GM21717 (cell line): Measurements from ENCODE around the gene GBA2.
A peak's percentile ranks its signal among the peaks of the same experiment; 100 is the strongest.

Experiments used
- ATAC-seq: cut with Tn5 transposase; IDR thresholded peaks from one replicate; pipeline ENCODE4 v1.9.1; 2021; ENCODE audit warnings: mild to moderate bottlenecking, moderate library complexity; ENCODE audit not compliant: unreplicated experiment

GBA2 gene

DNA sequence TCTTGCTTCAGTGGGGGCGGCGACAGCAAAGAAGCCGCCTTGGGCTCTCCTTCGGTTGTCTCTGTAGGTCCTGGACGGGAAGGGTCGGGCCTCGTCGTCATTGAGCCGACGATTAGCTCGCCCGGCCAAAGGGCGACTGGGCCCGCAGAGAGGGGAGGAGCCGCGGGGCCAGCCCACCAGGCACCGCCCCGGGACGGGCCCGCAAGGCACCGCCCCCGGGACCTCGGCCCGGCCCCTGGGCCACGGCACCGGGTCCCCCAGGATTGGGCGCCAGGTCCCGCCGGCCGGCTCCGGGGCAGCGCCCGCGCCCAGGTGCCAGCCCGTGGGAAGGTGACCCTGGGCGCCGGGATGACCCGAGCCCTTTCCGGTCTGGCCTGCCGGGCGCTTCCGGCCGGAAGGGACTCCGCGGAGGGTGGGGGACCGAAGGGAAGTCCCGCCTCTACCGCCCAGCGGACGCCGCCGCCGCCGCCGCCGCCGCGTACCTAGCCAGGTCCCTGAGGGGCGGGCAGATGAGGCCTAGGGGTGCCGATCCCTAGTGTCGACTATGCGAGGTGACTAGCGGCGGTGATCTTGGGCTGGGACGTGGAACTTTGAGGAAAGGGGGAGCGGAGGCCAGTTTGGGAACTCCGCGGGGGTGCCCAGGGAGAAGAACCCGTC is at the start of gene GBA2, which contains the start of gene RGP1:
TSS of gene GBA2 (minus strand) at position 371 of the 657 bp plus-strand sequence. CDS start 524 bp downstream, outside the sequence.
TSS of gene RGP1 (plus strand) at position 430 of the 657 bp plus-strand sequence. CDS start 469 bp downstream, outside the sequence.
- ATAC-seq = peak; percentile 71

DNA sequence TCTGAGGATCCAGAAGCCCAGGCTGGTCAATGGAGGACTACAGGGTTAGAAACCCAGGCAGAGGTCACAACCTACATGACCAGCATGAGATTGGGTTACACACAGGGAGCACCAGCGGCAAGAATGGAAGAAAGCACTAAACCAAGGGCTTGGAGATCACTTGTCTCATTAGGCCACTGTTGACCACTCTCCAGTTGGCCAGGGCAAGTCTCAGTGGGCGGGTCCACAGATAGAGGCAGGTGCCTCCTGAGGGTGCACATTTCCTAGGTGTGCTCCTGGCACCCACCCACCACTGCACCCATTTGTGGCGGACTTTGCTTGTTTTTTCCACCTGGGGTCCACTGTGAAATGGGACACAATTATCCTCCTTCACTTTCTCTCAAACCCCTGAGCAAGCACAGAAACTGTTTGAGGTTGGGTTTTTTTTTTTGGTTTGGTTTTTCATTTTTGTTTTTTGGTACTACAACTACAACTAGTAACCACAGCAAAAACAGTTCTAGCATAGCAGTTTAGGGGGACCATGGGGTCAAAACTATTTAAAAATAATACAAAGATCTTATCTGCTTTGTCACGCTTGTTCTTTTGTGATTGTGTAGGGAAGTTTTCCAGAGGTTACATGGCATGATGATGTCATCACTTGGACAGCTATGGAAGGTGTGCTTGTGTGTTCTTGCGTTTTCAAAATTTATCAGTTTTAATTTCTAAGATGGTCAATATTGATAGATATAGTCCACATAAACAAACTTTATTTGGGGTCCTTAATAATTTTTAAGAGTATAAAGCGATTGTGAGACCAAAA is 48.5 kb upstream of the GBA2 start:
- no peak for ATAC-seq

DNA sequence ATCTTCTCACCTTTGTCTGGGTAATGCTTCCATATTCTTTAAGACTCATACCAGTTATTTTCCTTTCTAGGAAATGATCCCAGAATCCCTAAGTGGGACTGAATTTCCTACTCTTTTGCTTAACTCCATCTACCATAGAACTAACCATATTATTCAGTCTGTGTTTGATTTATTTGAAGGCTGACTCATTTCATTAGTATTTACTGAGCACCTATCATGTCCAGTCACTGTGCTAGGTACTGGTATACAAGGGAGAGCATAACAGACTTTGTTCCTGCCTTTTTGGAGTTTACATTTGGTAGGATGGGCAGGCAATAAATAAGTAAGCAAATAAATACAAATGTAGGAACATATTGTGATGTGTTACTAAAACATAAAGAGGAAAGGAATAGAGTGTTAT is 46.7 kb upstream of the GBA2 start:
- ATAC-seq = no peak

DNA sequence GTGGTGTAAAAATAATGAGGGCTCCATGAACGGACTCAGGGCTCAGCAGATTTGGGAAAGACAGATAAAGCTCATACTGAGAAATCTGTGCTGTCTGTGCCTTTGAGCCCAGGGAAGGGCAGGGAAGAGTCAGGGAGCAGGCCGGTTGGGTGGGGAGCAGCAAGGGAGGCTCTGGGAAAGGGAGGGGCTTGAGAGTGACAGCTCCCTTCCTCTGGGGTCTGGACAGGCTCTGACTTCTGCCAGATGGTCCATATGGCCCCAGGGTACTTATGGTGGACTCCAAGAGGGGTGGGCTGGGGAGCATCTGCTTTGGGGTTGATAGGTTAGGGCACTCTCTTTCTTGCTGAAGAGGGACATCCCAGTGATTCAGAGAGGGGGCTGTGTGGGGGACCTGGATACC is 44.4 kb upstream of the GBA2 start:
- no peak for ATAC-seq

DNA sequence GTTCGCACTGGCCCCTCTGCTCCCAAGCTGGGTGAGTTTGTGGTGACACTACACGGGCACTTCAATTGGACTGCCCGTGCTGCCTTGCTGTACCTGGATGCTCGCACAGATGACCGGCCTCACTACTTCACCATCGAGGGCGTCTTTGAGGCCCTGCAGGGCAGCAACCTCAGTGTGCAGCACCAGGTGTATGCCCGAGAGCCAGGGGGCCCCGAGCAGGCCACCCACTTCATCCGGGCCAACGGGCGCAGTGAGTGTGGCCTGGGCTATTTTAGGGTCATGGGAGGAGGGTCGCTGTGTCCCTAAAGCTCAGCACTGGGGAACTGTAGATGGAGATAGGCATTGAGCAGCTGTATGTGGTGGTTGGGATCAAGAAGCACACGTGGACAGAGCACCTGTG is 43.8 kb upstream of the GBA2 start:
- no peak for ATAC-seq

DNA sequence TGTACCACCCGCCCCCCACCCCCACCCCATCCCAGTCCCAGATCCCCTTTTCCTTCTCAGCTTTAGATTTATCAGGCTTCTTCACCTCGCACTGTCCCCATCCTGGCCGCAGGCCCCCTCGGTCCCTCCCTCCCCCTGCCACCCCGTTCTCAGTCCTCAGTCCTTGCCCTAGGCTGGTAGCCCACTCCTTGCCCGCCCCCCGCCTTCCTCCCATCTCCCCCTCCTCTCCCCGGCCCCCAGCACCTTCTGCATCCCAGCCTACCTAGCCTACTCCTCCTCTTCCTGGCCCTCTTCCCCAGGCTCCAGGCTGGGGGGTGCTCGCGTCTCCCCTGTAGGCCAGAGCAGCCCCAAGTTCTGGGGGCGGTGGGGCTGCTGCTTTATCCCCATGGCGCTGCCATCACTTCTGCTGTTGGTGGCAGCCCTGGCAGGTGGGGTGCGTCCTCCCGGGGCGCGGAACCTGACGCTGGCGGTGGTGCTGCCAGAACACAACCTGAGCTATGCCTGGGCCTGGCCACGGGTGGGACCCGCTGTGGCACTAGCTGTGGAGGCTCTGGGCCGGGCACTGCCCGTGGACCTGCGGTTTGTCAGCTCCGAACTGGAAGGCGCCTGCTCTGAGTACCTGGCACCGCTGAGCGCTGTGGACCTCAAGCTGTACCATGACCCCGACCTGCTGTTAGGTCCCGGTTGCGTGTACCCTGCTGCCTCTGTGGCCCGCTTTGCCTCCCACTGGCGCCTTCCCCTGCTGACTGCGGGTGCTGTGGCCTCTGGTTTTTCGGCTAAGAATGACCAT is 43.2 kb upstream of the GBA2 start:
- no peak for ATAC-seq

DNA sequence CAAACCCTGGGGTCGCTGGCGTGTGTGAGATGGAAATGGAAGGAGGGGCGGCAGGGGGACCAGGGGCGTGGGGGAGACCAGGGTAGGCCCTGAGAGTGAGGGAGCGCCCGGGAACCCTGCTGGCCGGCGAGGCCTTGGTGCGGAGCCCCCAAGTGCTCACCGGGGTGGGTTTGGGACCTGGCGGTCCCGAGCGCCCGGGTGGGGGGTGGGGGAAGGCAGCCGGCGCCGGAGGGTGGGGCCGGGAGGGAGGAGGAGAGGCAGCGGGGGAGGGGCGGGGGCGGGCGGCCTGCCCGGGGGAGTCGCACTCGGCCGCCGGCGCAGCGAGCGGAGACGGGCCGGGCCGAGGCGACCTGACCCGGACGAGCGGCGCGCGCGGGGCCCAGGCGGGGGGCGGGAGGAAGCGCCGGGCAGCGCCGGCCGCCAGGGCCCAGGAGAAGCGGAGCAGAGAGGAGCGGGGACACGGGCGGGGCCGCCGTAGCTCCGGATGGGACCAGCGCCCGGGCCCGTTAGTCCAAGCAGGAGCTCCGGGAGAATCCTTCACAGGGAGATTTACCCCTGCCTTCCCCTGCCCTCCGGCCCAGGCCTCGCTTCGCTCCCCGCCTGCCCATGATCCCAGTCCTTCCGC is 42.4 kb upstream of the GBA2 start, which contains the start of gene NPR2:
TSS of gene NPR2 (plus strand) at position 295 of the 625 bp plus-strand sequence. CDS start 818 bp downstream, outside the sequence.
- ATAC-seq = no peak

DNA sequence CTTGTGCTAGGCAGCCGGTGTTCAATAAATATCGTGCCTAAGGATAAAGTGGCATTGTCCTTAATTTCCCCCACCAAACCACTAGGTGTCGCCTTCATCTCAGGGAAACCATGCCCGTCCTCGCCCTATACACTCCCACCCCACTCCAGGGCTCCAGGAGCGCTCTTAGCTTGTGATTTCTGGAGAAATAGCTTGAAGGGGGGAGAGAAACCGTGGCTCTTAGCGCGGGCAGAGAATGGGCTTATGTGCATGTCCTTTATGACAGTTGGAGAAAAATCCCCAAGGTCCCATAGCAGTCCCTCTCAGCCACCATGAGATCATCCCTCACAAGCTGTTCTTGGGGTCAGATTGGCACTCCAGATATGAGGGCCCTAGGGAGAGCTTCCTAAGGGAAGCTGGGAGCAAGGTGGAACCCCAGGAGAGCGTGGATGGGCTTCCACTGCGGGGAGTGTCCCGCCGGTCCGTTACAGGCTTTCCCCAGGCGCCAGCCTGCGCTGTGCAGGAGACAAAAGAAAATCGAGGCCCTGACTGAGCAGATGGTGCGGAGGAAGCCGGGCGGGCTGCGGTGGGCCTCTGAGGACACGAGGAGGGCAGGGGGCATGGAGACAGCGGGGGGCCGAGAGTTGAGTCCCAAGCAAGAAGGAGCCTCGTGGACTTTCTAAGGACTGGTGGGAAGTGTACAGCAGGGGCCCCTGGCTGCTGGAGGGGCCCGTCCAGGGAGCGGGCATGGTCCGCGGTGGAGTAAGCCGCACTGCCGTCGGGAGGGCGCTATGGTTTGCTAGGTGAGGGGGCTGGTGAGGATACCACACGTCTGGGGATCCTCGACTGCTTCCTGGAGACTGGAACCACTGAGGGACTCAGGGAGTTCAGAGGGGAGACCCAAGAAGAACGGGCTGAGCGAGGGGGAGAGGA is 41.6 kb upstream of the GBA2 start:
- ATAC-seq = no peak

DNA sequence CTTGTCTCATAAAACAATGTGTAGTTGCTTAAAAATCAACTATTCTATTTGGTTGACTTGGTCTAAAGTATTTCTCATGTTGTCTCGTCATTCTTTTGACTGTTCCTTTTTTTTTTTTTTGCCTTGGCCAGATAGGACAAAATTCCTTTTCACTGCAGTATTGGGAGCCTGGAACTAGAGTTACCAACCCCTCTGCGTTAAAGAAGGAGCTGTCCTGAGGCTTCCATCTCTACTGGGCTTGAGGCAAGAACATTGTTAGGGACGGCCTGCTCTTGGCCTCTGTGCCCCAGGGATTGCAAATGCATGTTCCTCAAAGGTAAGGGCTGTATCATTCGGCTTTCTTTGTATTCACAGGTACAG is 41.0 kb upstream of the GBA2 start:
- no peak for ATAC-seq

DNA sequence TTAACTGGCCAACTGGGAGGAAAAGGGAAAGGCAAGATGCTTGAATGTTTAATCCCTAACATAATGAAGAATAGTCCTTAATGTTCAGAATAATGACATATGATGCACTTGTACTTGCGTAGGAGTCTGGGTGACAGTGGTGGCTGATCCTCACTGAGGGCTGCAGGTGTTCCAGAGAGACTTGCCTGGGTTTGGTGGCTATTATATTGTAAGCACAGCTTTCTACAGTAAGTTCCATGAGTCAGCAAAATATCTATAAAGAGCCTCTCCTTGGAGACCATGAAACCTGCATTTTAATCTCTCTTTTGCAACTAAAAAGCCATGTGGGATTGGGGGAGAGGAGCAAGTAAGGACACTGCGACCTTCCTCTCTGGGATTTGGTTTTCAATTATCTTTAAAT is 40.5 kb upstream of the GBA2 start:
- no peak for ATAC-seq

DNA sequence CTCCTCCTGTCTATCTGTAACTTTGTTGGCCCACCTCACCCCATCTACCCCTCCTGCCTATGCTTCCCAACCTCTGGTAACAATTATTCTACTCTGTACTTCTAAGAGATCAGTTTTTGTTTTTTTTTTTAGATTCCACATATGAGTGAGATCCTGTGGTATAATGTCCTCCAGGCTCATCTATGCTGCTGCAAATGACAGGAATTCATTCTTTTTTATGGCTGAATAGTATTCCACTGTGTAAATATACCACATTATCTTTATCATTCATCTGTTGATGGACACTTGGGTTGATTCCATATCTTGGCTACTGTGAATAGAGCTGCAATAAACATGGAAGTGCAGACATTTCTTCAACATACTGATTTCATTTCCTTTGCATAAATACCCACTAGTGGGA is 34.4 kb upstream of the GBA2 start:
- ATAC-seq = no peak

DNA sequence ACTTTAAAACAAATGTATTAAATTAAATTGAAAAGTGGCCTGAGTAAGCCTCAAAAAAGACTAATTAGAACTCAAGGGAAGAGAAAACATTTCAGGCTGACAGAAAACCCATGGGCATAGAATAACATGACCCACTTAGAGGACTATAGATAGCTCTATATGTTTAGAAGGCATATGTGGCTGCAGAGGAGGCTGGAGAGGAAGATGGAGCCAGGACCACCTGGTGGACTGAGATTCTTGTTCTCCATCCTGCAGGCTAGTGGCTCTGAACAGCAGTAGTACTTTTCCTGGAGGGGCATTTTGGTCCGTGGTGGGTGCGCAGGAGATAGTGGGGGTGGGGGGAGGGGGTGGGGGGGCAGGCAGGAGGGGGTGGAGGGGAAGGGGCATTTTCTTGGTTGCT is 32.0 kb upstream of the GBA2 start:
- no peak for ATAC-seq

DNA sequence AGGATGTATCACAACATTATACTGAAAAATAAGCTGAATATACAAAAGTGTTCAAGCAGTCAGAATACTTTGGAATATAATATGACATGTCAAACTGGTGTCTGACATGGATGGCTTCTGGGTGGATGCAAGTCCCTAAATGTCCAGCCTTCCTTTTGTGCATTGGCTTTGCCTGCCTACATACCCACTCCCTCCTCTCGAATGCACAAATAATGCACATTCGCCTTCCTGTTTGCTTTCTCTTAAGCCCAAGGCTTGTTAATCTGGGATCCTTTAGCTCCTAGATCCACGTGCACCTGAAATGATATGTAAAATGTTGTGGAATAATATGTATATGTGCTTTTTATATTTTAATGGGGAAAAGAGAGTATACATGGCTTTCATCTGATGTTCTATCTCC is 29.5 kb upstream of the GBA2 start:
- ATAC-seq = no peak

DNA sequence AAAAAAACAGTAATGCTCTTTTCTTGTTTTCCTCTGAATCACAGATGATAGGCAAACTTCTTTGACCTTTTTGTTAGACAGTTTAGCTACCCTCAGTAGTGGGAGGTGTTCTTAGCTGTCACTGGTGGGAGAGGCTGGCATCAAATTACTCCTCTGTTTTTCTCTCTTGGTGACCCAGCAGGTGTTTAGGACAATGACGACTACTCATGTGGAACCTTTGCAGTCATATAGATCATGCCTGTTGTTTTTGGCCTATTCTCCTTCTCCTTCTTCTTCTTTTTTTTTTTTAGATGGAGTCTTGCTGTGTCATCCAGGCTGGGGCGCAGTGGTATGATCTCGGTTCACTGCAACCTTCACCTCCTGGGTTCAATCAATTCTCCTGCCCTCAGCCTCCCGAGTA is 27.0 kb upstream of the GBA2 start:
- ATAC-seq = no peak

DNA sequence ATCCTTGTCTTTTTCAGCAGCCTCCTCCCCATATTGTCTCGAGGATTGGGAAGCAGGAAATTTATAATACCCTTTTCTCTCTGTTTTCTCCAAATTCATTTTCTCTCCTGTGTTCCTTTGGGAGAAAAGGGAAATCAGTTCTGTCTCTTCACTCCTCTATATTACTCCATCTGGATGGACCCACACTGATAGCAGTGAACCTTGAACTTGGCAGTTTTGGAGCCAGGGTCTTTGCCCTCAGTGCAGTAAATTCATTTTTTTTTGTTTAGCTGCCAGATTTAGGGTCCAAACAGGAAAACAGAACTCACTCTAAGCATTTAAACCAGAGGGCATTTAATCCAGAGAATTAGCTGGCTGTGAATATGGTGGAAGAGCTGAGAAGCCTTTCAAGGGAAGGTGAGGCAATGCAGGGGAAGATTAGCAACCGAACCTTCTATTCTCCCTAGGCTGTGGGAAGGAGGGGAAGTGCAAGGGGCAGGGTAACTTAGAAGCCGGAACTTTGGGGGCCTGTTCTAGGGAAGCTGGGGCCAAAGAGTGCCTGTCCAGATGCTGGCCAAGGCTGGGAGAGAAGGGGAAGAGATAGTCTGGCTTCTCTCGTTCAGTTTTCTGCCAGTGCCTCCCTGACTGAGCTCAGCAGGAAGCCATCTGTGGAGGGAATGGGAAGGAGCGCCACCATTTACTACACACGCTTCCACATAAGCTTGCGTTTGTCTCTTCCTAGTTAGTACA is 26.0 kb upstream of the GBA2 start:
- no peak for ATAC-seq

DNA sequence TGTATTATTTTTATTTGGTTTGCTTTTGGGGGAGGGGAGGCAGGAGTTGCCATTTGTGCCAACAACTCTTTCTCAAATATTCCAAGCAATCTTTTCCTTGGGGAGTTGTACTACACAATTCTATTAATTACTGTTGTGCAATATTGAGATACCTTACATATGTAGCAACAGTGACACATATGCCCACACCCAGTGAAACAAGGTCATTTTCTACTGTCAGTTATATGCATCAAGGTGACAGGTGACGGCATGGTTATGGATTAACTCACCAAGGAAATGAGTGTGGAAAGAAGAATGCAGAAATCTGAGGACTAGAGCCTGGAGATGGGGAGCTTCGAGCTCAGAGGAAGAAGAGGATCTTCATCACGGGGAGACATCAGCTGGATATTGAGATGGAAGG is 22.9 kb upstream of the GBA2 start:
- ATAC-seq = no peak

DNA sequence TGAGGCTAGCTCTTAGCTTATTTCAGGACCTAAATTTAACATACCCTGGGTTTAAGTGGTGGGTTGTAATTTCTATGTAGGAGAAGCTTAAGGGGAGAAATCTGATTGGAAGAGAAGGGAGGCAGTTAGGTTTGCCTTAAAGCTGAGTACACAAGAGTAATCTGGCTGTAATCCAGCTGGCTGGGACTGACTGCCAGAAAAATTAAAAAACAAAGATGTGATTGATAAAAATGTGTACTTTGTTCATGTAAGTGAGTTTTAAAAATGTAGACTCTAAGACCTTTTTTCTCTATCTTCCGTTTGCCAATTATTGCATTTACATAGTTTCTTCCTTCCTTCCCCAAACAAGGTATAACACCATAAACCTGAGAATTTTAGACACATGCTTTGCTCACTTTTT is 22.5 kb upstream of the GBA2 start:
- no peak for ATAC-seq

DNA sequence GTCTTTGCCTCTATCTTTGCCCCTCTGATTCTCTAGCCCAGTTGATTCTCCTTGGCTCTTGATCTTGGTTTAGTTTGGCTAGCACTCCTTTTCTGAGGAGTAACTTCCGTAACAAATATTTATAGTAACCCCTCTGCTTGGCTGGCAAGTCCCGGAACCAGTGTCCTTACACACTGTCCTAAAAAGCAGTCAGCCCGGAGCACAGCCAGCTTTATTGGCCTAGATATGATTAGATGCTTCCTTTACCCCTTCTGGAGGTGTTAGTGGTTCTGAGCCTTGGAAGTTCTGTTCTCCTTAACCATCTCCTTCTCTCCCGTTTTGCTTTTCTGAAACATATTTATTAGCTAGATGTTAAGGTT is 22.0 kb upstream of the GBA2 start:
- ATAC-seq = no peak

DNA sequence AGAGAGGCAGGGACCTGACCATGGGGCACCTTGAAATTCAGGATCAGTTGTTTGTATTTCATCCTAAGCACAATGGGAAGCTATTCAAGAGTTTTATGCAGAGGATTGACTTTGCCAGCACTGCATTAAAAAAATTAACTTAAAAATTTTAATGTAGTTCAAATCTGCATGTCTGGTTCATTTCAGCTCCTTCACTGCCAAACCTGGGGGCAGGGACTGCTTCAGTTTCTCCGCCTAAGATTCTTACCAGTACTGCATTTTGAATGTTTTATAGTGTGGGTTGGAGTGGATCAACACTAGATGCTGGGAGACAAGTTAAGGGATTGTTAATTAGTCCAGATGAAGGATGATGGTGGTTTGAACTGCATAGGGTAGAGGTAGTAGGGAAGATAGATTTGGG is 20.7 kb upstream of the GBA2 start:
- ATAC-seq = no peak

DNA sequence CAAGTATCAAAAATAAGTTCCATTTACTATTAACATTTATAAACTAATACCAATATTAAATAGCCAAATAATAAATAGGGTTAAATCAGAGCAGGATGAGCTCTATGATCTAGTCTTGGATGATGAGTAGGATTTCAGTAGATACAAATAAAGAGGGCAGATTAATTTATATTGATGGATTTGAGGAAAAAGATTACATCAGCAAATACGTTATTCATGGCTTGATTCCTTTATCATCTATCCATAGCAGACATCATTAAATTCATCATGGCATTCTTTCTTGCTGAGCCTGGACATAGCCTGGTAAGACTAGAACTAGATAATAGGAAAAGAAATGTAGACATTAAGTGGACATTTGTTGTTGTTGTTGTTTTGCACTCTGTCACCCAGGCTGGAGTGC is 18.4 kb upstream of the GBA2 start:
- ATAC-seq = no peak
